Measurements from ENCODE around the gene C1orf35. TPM values are rescaled to one million over a fixed set of nuclear protein-coding genes. Genes with fewer than 3 reads are reported as not detected.

Gene C1orf35
- total and polyA plus RNA-seq, 9 of the 15 experiments (the other 6 are each of a cell fraction or from before 2014, with no cell fraction given), result 3.2 to 48.7 (median 12.5) TPM

DNA sequence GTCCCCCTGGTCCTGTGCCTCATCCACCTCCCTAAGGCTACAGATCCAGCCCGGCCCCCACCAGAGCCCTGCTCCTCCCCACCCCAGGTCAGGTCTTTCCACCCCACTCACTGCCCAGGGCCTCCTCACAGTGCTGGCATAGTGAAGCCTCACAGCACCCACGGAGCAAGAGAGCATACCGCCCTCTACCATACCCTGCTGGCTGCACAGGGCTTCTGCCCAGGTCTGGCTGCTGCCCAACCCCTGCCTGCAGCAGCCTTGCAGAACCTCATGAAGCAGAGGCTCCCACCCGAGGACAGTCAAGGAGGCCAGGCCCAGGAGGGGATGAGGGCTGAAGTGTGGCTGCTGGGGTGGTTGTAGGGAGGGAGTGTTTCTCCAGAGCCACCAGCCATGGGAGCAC is 40.3 kb downstream of the C1orf35 start:
- H3K36me3 ChIP-seq (ENCODE audit: control insufficient read depth, insufficient read depth, low read length), result no peaks in the 10 kb centered on the region
- 3% methylated on average over 4 of the region's 4 CpGs for WGBS (ENCODE audit: insufficient coverage, low coverage, missing lambda C conversion rate)
- FAIRE-seq, result no peak
- TF ChIP-seq, protein P1, sequence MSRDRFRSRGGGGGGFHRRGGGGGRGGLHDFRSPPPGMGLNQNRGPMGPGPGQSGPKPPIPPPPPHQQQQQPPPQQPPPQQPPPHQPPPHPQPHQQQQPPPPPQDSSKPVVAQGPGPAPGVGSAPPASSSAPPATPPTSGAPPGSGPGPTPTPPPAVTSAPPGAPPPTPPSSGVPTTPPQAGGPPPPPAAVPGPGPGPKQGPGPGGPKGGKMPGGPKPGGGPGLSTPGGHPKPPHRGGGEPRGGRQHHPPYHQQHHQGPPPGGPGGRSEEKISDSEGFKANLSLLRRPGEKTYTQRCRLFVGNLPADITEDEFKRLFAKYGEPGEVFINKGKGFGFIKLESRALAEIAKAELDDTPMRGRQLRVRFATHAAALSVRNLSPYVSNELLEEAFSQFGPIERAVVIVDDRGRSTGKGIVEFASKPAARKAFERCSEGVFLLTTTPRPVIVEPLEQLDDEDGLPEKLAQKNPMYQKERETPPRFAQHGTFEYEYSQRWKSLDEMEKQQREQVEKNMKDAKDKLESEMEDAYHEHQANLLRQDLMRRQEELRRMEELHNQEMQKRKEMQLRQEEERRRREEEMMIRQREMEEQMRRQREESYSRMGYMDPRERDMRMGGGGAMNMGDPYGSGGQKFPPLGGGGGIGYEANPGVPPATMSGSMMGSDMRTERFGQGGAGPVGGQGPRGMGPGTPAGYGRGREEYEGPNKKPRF (IDR thresholded peaks at IDR 0.05; ENCODE audit: low read depth, low read length), result no peak
- no peak for TF ChIP-seq ZKSCAN3 (CRISPR knock-in tag; IDR thresholded peaks at IDR 0.05)
- TF ChIP-seq SNIP1 (IDR thresholded peaks at IDR 0.05; ENCODE audit: low read depth), result no peak
- TF ChIP-seq, protein P2, sequence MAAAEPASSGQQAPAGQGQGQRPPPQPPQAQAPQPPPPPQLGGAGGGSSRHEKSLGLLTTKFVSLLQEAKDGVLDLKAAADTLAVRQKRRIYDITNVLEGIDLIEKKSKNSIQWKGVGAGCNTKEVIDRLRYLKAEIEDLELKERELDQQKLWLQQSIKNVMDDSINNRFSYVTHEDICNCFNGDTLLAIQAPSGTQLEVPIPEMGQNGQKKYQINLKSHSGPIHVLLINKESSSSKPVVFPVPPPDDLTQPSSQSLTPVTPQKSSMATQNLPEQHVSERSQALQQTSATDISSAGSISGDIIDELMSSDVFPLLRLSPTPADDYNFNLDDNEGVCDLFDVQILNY (CRISPR knock-in tag; IDR thresholded peaks at IDR 0.05), result no peak
- no peak for TF ChIP-seq ELF2 (CRISPR knock-in tag; IDR thresholded peaks at IDR 0.05)
- TF ChIP-seq TRIM24 (IDR thresholded peaks at IDR 0.05), result no peak
- TF ChIP-seq CBX3 (IDR thresholded peaks at IDR 0.05; ENCODE audit: borderline replicate concordance in 1 of 2, low read length in 2 of 2), result no peak
- TF ChIP-seq, protein P3, sequence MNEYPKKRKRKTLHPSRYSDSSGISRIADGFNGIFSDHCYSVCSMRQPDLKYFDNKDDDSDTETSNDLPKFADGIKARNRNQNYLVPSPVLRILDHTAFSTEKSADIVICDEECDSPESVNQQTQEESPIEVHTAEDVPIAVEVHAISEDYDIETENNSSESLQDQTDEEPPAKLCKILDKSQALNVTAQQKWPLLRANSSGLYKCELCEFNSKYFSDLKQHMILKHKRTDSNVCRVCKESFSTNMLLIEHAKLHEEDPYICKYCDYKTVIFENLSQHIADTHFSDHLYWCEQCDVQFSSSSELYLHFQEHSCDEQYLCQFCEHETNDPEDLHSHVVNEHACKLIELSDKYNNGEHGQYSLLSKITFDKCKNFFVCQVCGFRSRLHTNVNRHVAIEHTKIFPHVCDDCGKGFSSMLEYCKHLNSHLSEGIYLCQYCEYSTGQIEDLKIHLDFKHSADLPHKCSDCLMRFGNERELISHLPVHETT (CRISPR knock-in tag; conservative IDR thresholded peaks at IDR 0.05 in 1 of 2, IDR thresholded peaks at IDR 0.05 in 1 of 2), result no peak
- TF ChIP-seq PTBP1 (IDR thresholded peaks at IDR 0.05; ENCODE audit: low read depth, low read length), result no peak
- TF ChIP-seq NFIC (IDR thresholded peaks at IDR 0.05), result no peak
- no peak for TF ChIP-seq ZNF124 (CRISPR knock-in tag; IDR thresholded peaks at IDR 0.05)
- TF ChIP-seq ZNF184 (CRISPR knock-in tag; IDR thresholded peaks at IDR 0.05), result no peak
- TF ChIP-seq NFE2 (IDR thresholded peaks at IDR 0.05; ENCODE audit: low read depth), result no peak
- no peak for TF ChIP-seq ESRRB (CRISPR knock-in tag; IDR thresholded peaks at IDR 0.05; ENCODE audit: borderline replicate concordance)
- TF ChIP-seq EZH2 (IDR thresholded peaks at IDR 0.05; ENCODE audit: borderline replicate concordance, low read depth, low read length), result no peak
- no peak for TF ChIP-seq ERF (CRISPR knock-in tag; IDR thresholded peaks at IDR 0.05)
- TF ChIP-seq ELK1 (CRISPR knock-in tag; IDR thresholded peaks at IDR 0.05), result no peak

More for the DNA sequence above, 40.3 kb downstream of the C1orf35 start:
- POLR2A ChIA-PET, result interaction anchor here (1.9 kb wide), 1 partner anchor 11 kb away, joined by 7 read pairs; no protein-coding TSS in a partner anchor
- Histone ChIP-seq H3K9ac (ENCODE audit: insufficient read depth in 1 of 2, low read depth in 2 of 2, low read length in 2 of 2) (no peak overlapping the region), H2AFZ (ENCODE audit: low read depth, low read length) (no peak overlapping the region), H3K27ac (ENCODE audit: extremely low read depth, low read depth, low read length) (no peak overlapping the region), H3K4me3 (no peak overlapping the region), H3K9me1 (ENCODE audit: control insufficient read depth, insufficient read depth, low read length) (no peaks in the 10 kb centered on the region), H4K20me1 (replicated peaks; ENCODE audit: control insufficient read depth, insufficient read depth, low read length) (no peaks in the 10 kb centered on the region), H3K4me2 (ENCODE audit: insufficient read depth, low read length) (no peak overlapping the region), H3K79me2 (ENCODE audit: control insufficient read depth, insufficient read depth, low read length) (no peaks in the 10 kb centered on the region), H3K27me3 (ENCODE audit: control insufficient read depth in 2 of 2, insufficient read depth in 2 of 2, low read length in 2 of 2) (peaks cover 8 to 31% of the 10 kb centered on the region in 2 experiments; a peak in 3 of 5 replicates), H3K9me3 (replicated peaks; ENCODE audit: control insufficient read depth, insufficient read depth, low read depth, low read length) (no peaks in the 10 kb centered on the region), H3K4me1 (replicated peaks in 1 of 2; ENCODE audit: control insufficient read depth in 2 of 2, insufficient read depth in 2 of 2, low read length in 2 of 2) (peaks cover 0 to 44% of the 10 kb centered on the region in 2 experiments; a peak in 3 of 5 replicates)
- BruUV-seq (replicated peaks), result no TSS peak
- in situ Hi-C loops (cut with MboI), result no loop called here
- DNase-seq (ENCODE audit: extremely low read depth in 1 of 4, low spot score in 3 of 4) (no peak), ATAC-seq (no peak)
- intact Hi-C loops (cut with micrococcal nuclease), result no loop called here
- CTCF ChIA-PET (ENCODE audit: low intra/inter-chr PET ratio), result no interaction called here
